ENCODE data around the gene PAIP2. TPM values are rescaled to one million over a fixed set of nuclear protein-coding genes. Genes with fewer than 3 reads are reported as not detected.

Gene PAIP2
- total and polyA plus RNA-seq, 3 donors from 2014 or later = 142 to 297 (median 150) TPM

DNA sequence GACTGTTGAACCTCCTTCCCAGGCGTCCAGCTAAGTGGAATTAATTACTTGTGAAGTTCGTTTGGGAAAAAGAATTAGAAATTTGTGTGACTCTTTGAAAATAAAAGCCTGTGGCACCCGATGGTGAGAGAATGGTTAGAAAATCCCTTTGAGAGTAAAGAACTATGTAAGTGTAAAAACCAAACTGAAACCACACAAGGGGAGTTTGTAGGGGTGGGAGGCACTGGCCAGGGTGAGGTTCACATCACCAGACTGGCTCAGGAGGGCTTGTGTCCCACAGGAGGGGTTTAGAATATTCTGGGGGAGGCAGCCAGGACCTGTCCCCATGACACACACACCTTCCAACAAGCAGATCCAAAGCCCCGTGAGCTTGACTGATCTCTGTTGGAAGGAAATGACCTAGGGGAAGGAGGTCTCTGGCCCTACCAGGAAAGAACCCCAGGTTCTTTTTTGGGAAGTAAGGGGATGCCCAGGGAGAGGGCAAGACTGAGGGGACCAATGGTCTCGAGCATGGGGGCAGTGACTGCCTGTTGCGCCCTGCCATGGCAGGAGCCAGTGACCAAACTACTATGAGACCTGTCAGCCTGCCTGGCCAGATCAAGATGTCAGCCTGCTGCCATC, 58.0 kb downstream of the PAIP2 start:
- Histone ChIP-seq H3K4me3 (no peak overlapping the region), H3K4me1 (no peaks in the 10 kb centered on the region), H3K36me3 (ENCODE audit: low read depth, missing control alignments) (no peaks in the 10 kb centered on the region), H3K27ac (no peak overlapping the region), H3K27me3 (no peaks in the 10 kb centered on the region), H3K9me3 (no peaks in the 10 kb centered on the region)
- intact Hi-C loops (cut with DNase I; ENCODE audit: low total_unique reads) = no loop called here
- 89 to 91% methylated on average over 6 of the region's 6 CpGs for WGBS, 2 donors
- DNase-seq = no peak
- TF ChIP-seq CTCF (IDR thresholded peaks at IDR 0.05) (no peak), POLR2A (IDR thresholded peaks at IDR 0.05) (no peak)

DNA sequence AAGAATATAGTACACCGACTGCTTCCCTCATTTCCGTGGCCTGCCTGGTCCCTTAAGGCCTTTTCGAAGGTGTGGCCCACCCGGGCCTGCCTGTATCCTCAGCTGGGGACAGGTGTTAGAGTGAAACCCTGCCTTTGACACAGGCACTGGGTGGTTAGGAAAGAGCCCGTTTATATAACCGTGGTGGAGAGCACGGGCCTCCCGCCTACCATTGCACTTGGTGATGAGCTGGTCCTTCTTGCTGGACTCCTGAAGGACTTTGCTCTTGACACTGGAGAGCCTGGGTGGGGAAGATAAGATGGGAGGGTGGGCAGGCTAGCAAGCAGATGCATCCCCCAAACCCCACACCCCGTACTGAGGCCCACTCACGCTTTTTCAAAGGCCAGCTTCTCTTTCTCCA, 59.9 kb downstream of the PAIP2 start:
- H3K27me3 ChIP-seq = no peaks in the 10 kb centered on the region
- no peaks in the 10 kb centered on the region for H3K36me3 ChIP-seq (ENCODE audit: low read depth, missing control alignments)
- no peak overlapping the region for H3K27ac ChIP-seq
- no peak for DNase-seq
- 90 to 94% methylated on average over 10 of the region's 10 CpGs for WGBS, 2 donors
- H3K9me3 ChIP-seq = no peaks in the 10 kb centered on the region
- no peak overlapping the region for H3K4me3 ChIP-seq
- intact Hi-C loops (cut with DNase I; ENCODE audit: low total_unique reads) = no loop called here
- no peaks in the 10 kb centered on the region for H3K4me1 ChIP-seq
- TF ChIP-seq CTCF (IDR thresholded peaks at IDR 0.05) (no peak), POLR2A (IDR thresholded peaks at IDR 0.05) (no peak)

DNA sequence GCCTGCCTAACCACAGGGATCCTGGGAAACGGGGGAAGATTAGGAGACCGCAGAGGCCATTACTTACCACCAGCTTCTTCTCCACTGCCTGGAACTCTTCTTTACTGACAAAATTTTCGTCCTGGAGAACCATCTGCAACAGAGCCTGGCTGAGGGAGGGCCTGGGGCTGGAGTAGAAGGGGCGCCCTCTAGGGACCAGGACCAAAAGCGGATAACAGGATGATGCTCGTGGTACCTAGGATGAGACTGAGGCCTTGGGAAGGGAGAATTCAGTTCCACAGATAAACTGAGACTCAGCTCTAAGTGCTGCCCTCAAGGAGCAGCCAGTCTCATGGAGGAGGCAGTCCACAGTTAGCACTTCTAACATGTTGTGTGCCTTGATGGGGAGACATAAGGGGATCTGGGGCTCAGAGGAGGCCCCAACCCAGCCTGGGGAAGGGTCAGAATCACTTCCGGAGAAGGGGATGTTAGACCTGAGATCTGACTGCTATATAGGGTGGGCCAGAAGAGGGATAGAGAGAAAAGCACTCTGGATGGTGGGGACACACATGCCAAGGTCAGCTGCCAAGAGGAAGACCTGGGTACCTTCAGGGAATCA, 61.0 kb downstream of the PAIP2 start:
- Histone ChIP-seq H3K36me3 (ENCODE audit: low read depth, missing control alignments) (no peaks in the 10 kb centered on the region), H3K27me3 (no peaks in the 10 kb centered on the region), H3K4me1 (no peaks in the 10 kb centered on the region), H3K9me3 (no peaks in the 10 kb centered on the region), H3K4me3 (peak overlapping the region in 1 of 2 donors; percentile 57), H3K27ac (no peak overlapping the region)
- DNase-seq = no peak
- 59 to 73% methylated on average over 7 of the region's 7 CpGs for WGBS, 2 donors
- intact Hi-C loops (cut with DNase I; ENCODE audit: low total_unique reads) = no loop called here
- TF ChIP-seq CTCF (IDR thresholded peaks at IDR 0.05) (no peak), POLR2A (IDR thresholded peaks at IDR 0.05) (no peak)

DNA sequence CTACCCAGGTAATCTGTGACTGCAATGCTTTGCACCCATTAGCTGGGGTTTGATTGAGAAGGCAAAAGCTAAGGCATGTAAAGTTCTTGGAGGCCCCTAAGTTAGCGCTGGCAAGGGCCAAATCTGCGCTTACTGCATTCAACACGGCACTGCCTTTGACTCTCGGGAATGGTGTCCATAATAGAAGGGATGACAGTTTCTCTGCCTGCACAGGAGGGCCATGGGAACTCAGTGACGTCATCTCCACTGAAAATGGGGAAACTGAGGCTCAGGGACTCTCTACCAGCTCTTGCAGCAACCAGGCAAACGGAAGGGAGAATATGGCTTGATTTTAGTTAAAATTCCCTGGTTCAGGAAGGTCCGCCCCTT, 61.7 kb downstream of the PAIP2 start:
- 9 to 13% methylated on average over 6 to 7 of the region's 7 CpGs for WGBS, 2 donors
- Histone ChIP-seq H3K4me3 (peak overlapping the region; percentile 57 to 65), H3K27ac (peak overlapping the region; percentile 92 to 97), H3K4me1 (no peaks in the 10 kb centered on the region), H3K9me3 (no peaks in the 10 kb centered on the region), H3K27me3 (no peaks in the 10 kb centered on the region), H3K36me3 (ENCODE audit: low read depth, missing control alignments) (no peaks in the 10 kb centered on the region)
- no peak for DNase-seq
- TF ChIP-seq POLR2A (IDR thresholded peaks at IDR 0.05) (no peak), CTCF (IDR thresholded peaks at IDR 0.05) (no peak)
- intact Hi-C loops (cut with DNase I; ENCODE audit: low total_unique reads) = no loop called here

Data from testis (tissue), 3 donors.